ENCODE data around the gene EXOSC9. TPM values are rescaled to one million over a fixed set of nuclear protein-coding genes. Genes with fewer than 3 reads are reported as not detected.

EXOSC9 gene
- total RNA-seq, 1 experiment from 2014 or later = 69.1 TPM

- Histone ChIP-seq H3K4me1 (ENCODE audit: insufficient read depth, low read length) (0 out of 2 replicates have a peak, but pooled peaks cover 5% of the 10 kb centered on the region), H3K79me1 (ENCODE audit: insufficient read depth, low read depth, low read length, poor library complexity, severe bottlenecking) (no peaks in the 10 kb centered on the region), H3K79me2 (ENCODE audit: insufficient read depth, low read length) (no peaks in the 10 kb centered on the region), H3K23ac (ENCODE audit: insufficient read length, low read depth, low read length) (no peak overlapping the region), H2BK15ac (ENCODE audit: low read depth, low read length) (no peak overlapping the region), H3K14ac (ENCODE audit: insufficient read depth, low read length) (no peak overlapping the region), H3K56ac (ENCODE audit: insufficient read length, low read depth, low read length) (no peak overlapping the region), H2BK120ac (ENCODE audit: low read depth, low read length, poor library complexity, severe bottlenecking) (no peak overlapping the region), H3K4ac (ENCODE audit: low read depth, low read length) (no peak overlapping the region), H2BK20ac (ENCODE audit: low read depth, low read length, poor library complexity, severe bottlenecking) (no peak overlapping the region), H2AK5ac (ENCODE audit: insufficient read length, low read length) (no peak overlapping the region), H2AFZ (ENCODE audit: low read length) (no peak overlapping the region), H3K27ac (ENCODE audit: insufficient read length, low read depth, low read length) (no peak overlapping the region), H3K27me3 (ENCODE audit: insufficient read depth, low read length) (peaks cover 41% of the 10 kb centered on the region), H4K20me1 (ENCODE audit: control insufficient read depth, insufficient read depth, insufficient read length) (no peaks in the 10 kb centered on the region), H3K18ac (ENCODE audit: insufficient read length, low read depth, low read length) (no peak overlapping the region), H3K23me2 (ENCODE audit: insufficient read length, low read depth, low read length, poor library complexity, severe bottlenecking) (peaks cover 9% of the 10 kb centered on the region), H3K9me3 (ENCODE audit: control insufficient read depth, low read depth, low read length) (no peaks in the 10 kb centered on the region), H4K5ac (ENCODE audit: insufficient read length, low read depth, low read length) (no peak overlapping the region), H3T11ph (ENCODE audit: low read length) (no peak overlapping the region), H2BK5ac (ENCODE audit: insufficient read length, low read length) (no peak overlapping the region), H2BK12ac (ENCODE audit: insufficient read length, low read depth, low read length) (no peak overlapping the region), H4K91ac (ENCODE audit: insufficient read length, low read depth, low read length) (no peak overlapping the region), H4K8ac (replicated peaks; ENCODE audit: insufficient read length, low read depth, low read length) (no peak overlapping the region), H3K4me2 (ENCODE audit: insufficient read depth, insufficient read length, low read length) (no peak overlapping the region), H3K9ac (ENCODE audit: extremely low read depth, insufficient read length, low read length) (no peak overlapping the region)
- no peak for TF ChIP-seq CTCF (conservative IDR thresholded peaks at IDR 0.05)
- WGBS (ENCODE audit: extremely low coverage, insufficient read length, low lambda C conversion rate) = no CpG with 5 or more reads among the region's 4 CpGs
- H3K4me3 Mint-ChIP-seq = no peak overlapping the region
- no peaks in the 10 kb centered on the region for H3K9me3 Mint-ChIP-seq
- H3K27me3 Mint-ChIP-seq (ENCODE audit: low read depth) = peaks cover 94% of the 10 kb centered on the region
- DNase-seq = no peak
- peaks cover 17 to 18% of the 10 kb centered on the region in 2 experiments for H3K4me1 Mint-ChIP-seq
- H3K36me3 Mint-ChIP-seq (ENCODE audit: insufficient read depth in 1 of 3, low read depth in 3 of 3) = no peaks in the 10 kb centered on the region
- no peak overlapping the region for H3K27ac Mint-ChIP-seq
These were observed 34.0 kb upstream of the EXOSC9 start for GRCh38 chr4:121767166-121767565.

Measured in H9 (cell line).